Stimulated activated CD4-positive, alpha-beta T cell treated with anti-CD3 and anti-CD28 coated beads, TNF-alpha, amount 100 ng/mL, for 4 hours (primary cell): ENCODE data around the gene GPC3.
"Not testable (repeated sequence)": the region's sequence is repeated elsewhere in the genome, so short reads cannot be mapped to it uniquely, and the experiment has no call there.

Experiments used
- DNase-seq, 3 experiments: peaks; one replicate each; pipeline ENCODE4 v3.0.0-alpha.2; 2020; ENCODE audit warnings: low read depth in 3 of 3

The GPC3 gene

DNA sequence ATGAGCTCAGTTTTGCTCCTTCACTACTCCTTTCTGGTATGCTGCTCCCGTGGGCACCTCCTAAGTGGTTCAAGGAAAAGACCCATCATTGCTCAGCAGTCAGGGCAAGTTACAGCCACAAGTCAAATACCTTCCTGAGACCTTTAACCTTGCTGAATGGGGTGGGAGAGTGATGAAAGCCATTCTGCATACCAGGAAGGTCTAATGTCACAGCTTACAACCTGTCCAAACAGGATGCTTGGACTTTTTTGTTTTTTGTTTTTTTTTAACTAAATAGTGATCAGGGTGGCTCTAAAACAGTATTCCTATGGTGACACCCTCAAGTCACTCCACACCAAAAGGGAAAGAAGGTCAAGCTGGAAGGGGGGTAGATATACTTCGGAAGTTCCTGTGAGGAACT lies 93.1 kb downstream of the GPC3 start:
- DNase-seq, result no peak

DNA sequence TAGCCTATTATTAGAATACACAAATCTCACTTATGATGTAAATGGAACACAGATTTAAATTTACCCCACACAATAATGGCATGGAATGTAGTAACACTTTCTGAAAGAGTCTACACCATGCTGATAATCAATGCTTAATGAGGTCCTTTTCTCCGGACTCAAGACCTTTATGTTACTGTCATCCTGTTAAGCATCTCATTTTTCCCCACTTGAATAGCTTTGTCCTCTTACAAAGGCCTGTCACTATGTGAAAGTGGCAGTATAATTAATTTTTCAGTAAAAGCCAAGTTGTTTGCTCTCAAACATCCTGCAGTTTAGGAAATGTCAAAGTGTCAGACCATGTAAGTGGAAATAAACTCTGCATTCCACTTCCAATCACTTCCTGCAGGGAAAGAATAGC lies 96.4 kb downstream of the GPC3 start:
- no peak for DNase-seq

DNA sequence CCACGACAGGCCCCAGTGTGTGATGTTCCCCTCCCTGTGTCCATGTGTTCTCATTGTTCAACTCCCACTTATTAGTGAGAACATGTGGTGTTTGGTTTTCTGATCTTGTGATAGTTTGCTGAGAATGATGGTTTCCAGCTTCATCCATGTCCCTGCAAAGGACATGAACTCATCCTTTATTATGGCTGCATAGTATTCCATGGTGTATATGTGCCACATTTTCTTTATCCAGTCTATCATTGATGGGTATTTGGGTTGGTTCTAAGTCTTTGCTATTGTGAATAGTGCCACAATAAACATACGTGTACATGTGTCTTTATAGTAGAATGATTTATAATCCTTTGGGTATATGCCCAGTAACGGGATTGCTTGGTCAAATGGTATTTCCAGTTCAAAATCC lies 97.3 kb downstream of the GPC3 start:
- DNase-seq, result not testable (repeated sequence)

DNA sequence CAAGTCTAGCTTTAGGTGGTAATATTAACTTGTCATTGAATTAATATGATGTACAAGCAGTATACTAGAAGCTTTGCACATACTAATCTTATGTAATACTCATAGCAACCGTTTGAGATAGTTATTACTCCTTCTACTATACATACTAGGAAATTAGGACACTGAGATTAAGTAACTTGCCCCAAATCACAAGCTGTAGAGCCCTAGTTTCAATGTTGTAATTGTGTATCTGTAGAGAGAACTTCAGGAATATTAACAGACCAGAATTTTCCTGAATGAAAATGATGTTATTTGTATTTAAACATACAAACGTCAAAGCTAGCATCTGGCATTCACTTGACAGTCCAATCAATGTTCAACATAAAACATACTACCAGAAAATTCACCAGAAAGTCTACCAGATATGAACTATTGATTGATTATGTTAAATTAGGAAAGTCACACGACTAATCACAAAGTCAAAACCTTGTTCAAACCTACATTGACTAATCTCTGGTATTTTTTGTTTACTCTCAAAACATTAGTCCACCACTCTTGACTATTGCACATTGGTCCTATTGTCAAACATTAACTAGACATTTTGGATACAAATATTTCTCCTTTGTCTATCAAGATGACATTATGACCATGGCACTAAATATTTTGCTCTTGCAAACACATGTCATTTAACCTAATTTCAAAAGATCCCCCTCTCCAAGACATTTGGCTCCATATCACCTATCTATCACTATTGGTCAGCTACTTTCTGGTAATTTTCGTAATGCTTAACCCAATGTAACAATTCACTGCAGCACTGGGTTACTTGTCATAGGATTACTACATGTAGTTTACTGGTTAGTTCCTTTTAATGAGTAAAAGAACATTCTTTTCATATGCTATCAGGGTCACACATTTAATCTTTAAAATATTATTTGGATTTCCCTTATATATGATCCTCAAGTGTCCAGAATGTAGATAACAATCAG lies 100.7 kb downstream of the GPC3 start:
- DNase-seq, result no peak

DNA sequence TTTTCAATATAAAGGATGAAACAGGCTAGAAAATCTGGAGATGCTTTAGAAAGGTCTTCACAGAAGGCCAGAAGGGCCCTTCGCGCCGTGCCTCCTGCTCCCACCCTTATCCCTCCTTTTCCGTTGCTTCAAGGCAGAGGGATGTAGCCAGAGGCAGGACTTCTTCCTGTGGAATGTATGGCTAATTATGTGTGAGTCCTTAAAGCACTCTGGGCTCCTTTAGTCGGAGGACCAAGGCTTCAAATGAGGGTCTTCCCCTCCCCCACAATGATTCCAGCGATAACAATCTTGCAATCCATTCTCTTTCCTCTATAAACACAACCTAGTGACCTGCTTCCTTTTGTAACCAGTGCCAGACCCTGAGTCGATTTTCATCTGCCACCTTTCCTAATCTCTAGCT lies 103.5 kb downstream of the GPC3 start:
- no peak for DNase-seq

DNA sequence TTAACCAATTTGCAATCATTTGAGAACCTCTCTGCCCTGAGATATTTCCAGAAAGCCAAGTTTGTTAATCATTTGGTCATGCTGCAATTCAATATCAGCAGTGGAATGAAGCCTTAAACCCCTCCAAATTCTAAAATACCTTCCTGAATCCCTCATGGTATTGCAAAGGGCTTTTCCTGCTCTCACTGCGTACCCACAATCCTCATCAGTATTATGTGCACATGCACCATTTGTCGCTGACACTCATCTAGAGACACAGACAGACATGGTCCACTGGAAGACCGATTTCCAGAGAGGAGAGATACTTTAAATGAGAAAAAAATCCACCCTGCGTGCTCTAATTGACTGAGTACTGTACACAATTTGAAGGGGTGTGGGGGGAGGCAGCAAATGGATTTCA lies 104.4 kb downstream of the GPC3 start:
- DNase-seq, result no peak

DNA sequence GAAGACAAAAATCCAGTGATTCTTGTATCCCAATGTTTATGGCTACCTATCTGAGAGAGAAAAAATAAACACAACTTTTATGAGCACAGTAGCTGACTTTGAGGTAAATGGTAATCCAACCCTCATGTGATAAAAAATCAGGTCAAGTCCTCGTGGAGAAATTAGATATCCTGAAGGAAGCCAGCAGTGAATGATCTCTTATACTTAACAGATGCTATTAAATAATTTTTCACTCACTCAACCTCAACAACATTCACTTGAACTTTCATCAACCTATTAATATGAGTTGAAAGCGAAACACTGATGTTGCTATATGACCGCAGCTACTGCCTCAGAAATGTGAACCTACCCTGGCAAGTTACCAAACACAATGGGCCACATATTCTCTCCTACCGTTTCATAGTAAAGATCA lies 105.4 kb downstream of the GPC3 start:
- DNase-seq, result no peak

DNA sequence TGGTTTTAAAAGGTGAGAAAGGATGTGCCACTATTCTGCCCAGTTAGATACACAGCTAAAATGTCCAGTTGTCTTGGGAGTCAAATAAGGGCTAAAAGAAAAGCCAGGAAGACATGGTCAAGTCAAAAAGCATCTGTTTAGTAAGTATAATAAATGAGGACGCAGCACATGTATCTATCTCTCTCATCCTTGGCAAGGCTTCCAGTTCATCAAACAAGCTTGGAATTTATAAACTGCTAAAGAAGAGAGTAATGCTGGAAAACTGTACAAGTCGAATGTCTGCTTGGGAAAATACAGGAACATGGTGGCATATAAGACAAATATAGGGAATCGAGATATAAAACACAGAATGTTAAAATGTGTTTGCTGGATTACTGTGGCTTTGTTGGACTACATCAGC lies 106.7 kb downstream of the GPC3 start:
- no peak for DNase-seq

- no peak for DNase-seq
These were observed 108.7 kb downstream of the GPC3 start for GRCh38 chrX:133876646-133877045.

DNA sequence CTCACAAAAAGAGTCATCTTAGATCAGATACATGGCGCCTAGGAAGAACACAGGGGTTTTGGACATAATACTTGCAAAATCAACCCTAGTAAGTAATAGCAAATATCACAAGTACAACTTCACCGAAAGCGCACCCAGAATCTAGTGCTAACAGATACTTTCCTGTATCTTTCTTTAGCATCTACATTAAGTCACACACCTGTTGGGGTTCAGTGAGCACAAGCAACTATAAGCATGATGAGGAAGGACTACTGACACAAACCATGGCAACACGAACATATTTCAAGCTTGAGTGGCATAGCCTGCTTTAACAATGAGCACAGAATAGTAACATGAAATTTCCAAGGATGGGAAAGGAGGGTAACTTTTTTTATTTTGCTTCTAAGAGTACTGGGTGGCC lies 116.1 kb downstream of the GPC3 start:
- DNase-seq, result no peak

DNA sequence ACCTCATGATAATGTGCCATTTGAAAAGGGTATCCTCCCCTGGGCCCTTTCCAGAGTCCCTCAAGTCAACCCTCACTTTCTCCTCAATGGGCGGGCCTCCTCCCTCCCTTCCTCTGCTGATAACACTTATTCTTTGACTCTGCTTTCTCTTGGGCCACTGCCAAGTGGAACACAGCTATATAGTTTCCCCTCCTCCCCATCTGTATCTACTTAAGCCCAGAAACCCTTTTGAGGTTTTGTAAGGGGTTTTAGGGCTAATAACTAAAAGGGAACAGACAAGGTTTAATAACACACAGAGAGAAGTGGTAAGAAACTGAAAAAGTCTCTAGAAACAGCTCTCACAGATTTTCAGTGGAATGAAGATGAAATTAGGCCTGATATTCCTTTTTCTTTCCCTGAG lies 116.7 kb downstream of the GPC3 start:
- no peak for DNase-seq

GRCh38 chrX:133868250-133868649 lies 117.1 kb downstream of the GPC3 start:
- no peak for DNase-seq

- no peak for DNase-seq
These were observed 119.5 kb downstream of the GPC3 start for GRCh38 chrX:133865761-133866471.

GRCh38 chrX:133864236-133864635 lies 121.2 kb downstream of the GPC3 start:
- no peak for DNase-seq

- DNase-seq, result no peak
These were observed 125.5 kb downstream of the GPC3 start for GRCh38 chrX:133859860-133860259.

DNA sequence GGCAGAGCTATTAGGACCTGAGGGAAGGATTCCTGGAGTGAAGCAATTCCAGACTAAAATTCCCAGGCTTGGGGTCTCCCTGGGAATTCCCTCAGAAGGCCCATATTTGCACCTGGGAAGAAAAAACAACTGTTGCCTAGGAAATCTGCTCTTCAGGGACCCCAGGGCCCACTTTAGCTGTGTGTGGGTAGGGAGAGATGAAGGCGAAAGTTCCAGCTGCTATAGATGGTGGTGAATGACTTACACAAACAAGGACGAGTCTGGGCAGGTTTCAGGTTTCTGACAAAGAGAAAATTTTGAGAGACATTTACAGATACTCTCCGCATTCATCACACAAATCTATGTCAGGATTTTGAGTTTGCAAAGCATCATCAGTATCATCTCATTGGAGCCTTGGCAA lies 126.1 kb downstream of the GPC3 start:
- DNase-seq, result no peak

- no peak for DNase-seq
These were observed 127.6 kb downstream of the GPC3 start for GRCh38 chrX:133857640-133858269.

- no peak for DNase-seq
These were observed 128.6 kb downstream of the GPC3 start for GRCh38 chrX:133856819-133857218.

DNA sequence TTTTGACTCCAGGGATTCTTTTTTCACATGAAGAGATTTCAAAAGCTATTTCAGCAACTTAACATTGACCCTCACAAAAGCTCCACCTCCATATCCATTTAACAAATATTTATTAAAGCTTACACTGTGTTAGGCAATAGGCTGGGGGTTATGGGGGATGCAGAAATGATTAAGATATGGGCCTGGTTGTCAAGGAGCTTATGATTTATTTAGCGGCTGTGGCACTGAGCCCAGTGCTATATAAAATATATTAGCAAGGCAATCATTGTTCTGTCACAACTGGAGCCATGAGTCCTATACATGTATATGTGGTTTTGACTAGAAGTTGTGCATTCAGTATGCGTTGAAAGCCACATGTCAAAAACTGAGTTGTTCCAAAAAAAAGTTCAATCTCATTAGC lies 131.1 kb downstream of the GPC3 start:
- DNase-seq, result no peak

- no peak for DNase-seq
These were observed 132.5 kb downstream of the GPC3 start for GRCh38 chrX:133852837-133853356.

DNA sequence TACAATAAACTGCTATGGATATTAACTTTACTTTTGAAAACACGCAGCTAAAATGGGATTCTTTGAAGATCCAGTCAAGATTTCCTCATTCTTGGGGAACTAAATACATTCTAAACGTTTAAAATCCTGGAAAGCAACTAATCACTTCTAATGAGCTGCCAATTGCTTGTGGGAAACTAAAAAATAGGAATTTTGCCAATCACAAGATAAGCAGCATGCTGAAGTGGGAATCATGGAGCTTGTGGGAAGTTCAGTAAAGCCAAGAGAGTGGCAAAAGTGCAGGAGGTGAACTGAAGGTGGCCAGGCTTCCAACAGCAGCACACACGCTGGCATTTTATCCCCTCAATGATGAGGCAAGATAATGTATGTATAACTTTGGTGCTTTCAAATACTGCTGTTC lies 133.0 kb downstream of the GPC3 start:
- no peak for DNase-seq

DNA sequence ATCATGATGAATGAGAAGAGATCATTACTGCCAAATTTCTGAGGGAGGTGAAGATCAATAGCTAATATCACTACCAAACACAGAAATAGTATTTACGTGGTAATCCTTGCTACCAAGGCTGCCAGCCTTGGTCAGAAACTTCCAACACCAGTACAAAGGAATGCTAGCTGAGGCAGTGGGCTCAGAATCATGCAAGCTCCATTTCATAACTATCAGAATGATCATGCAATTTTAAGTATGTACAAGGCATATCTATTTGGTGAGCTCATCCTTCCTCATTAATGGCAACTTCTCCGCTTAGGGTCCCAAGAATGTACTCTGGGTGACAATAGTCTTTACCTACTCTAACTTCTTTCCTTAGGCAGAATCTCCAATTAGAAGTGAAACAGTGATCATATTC lies 135.0 kb downstream of the GPC3 start:
- no peak for DNase-seq
